GM06990 (cell line): Measurements from ENCODE around the gene RNF141.

Source experiments
- DNase-seq: peaks from one replicate; pipeline ENCODE4 v3.0.0-alpha.2; 2011; ENCODE audit not compliant: insufficient read length; ENCODE audit errors: extremely low read depth
- H3K27me3 ChIP-seq: replicated peaks from 2 replicates; pipeline ENCODE4 v1.6.0; 2011; ENCODE audit warnings: low read length; ENCODE audit not compliant: control insufficient read depth, insufficient read depth
- H3K36me3 ChIP-seq: 2 replicates; pipeline ENCODE4 v1.5.1; 2011; ENCODE audit warnings: low read length; ENCODE audit not compliant: control insufficient read depth, insufficient read depth
- H3K4me3 ChIP-seq: replicated peaks from 2 replicates; pipeline ENCODE4 v1.5.1; 2011; ENCODE audit warnings: low read depth, mild to moderate bottlenecking, control low read depth, low read length
- TF ChIP-seq, protein P1 (sequence below): IDR thresholded peaks from 2 replicates; pipeline ENCODE4 v1.5.1; 2011; ENCODE audit warnings: low read length, control low read depth, mild to moderate bottlenecking, inconsistent platforms; ENCODE audit not compliant: insufficient read depth, poor library complexity, severe bottlenecking

Gene RNF141

DNA sequence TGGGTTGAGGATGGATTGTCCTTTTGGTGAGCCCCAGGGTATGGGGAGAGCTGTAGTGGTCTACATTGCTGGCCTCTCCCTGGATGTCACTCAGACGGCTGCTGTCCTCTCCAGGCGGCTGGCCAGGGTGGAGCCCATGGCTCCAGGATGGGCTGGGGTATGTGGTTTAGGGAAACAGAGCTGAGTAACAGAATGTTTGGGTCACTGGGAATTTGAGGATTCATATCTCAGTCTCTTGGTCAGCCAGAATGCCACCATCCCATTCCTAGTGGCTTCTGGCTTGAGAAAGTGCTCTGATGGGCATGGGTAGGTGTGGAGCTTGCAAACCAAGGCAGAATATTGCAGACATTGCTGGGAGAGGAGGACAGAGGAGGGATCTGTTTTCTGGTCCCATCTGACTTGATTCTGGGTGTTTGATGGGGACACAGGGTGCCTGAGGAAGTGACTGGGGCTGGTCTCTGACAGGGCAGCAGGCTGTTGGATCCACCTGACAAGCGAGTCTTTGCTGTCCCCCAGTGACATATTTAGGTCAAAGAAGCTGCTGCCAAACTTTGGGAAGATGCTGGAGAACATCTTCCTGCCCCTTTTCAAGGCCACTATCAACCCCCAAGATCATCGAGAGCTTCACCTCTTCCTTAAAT lies 44.6 kb downstream of the RNF141 start:
- TF ChIP-seq, protein P1, sequence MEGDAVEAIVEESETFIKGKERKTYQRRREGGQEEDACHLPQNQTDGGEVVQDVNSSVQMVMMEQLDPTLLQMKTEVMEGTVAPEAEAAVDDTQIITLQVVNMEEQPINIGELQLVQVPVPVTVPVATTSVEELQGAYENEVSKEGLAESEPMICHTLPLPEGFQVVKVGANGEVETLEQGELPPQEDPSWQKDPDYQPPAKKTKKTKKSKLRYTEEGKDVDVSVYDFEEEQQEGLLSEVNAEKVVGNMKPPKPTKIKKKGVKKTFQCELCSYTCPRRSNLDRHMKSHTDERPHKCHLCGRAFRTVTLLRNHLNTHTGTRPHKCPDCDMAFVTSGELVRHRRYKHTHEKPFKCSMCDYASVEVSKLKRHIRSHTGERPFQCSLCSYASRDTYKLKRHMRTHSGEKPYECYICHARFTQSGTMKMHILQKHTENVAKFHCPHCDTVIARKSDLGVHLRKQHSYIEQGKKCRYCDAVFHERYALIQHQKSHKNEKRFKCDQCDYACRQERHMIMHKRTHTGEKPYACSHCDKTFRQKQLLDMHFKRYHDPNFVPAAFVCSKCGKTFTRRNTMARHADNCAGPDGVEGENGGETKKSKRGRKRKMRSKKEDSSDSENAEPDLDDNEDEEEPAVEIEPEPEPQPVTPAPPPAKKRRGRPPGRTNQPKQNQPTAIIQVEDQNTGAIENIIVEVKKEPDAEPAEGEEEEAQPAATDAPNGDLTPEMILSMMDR: no peak
- Histone ChIP-seq H3K36me3 (peaks cover 47% of the 10 kb centered on the region), H3K27me3 (no peaks in the 10 kb centered on the region), H3K4me3 (no peak overlapping the region)
- DNase-seq: no peak

DNA sequence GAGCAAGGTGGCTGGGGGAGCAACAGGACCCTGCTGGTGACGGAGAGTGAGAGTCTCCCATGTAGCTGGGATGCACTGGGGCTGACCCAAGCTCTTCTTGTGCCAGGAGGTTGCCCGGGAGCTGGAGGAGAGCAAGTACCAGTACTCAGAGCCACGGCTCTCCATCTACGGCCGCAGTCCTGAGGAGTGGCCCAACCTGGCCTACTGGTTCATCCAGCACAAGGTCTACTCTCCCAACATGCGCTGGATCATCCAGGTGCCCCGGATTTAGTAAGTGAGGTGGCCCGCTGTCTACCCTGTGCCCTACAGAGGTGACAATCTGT lies 45.6 kb downstream of the RNF141 start:
- TF ChIP-seq, protein P1: no peak
- H3K27me3 ChIP-seq: no peaks in the 10 kb centered on the region
- H3K4me3 ChIP-seq: no peak overlapping the region
- DNase-seq: no peak
- peaks cover 46% of the 10 kb centered on the region for H3K36me3 ChIP-seq

DNA sequence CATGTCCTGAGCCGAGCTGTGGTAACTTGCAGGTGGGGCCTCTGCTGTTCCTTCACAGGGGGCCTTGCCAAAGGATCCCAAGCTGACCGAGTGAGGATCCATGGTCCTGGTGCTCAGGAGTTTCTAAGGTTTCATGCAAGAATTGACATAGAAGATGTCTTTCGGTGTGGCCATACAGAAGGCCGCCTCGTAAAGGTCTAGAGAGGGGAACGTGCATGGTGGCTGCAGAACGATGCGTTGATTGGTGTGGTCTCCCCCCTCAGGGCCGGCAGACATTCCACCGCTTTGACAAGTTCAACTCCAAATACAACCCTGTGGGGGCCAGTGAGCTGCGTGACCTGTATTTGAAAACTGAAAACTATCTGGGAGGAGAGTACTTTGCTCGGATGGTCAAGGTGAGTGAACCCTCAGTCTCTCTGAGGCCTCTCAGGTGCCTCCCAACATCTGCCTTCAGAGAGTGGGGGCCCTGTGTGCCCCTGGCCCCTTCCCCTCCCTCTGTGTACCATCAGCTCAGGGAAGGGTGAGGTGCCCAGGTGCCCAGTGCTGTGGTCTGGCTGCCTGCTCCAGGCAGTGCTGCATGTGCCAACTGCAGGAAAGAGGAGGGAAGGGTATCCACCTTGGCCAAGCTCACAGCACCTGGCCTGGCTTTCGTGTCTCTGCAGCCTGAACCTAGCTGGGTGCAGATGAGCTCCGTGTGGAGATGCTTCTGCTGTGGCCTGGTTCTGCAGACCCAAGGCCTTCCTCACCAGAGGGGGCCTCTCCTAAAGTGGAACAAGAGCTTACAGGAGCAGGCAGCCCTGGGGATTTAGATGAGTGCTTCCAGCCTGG lies 46.1 kb downstream of the RNF141 start:
- H3K4me3 ChIP-seq: no peak overlapping the region
- TF ChIP-seq, protein P1: no peak
- H3K27me3 ChIP-seq: no peaks in the 10 kb centered on the region
- H3K36me3 ChIP-seq: peaks cover 45% of the 10 kb centered on the region
- DNase-seq: no peak

DNA sequence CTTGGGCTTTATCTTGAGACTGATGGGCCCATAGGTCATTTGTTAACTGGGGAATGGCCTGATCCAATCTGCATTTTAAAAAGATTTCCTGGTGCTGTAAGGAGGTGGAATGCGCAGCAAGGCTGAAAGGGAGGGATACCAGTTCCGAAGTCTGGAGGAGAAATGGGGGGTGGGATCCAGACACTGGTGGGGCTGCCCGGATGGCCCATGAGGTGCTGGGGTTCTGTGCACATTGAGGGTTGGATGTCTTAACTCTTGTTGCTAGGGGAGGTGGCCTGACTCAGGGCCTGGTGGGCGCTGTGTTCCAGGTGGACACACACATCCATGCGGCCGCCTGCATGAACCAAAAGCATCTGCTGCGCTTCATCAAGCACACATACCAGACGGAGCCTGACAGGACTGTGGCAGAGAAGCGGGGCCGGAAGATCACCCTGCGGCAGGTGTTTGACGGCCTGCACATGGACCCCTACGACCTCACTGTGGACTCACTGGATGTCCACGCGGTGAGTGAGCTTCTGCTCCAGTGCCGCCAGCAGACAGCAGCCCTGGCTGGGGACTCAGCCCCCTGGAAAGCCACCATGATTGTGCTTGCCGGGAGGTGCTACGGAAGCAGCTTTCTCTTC lies 47.8 kb downstream of the RNF141 start:
- peaks cover 39% of the 10 kb centered on the region for H3K36me3 ChIP-seq
- no peaks in the 10 kb centered on the region for H3K27me3 ChIP-seq
- no peak for DNase-seq
- TF ChIP-seq, protein P1: no peak
- H3K4me3 ChIP-seq: no peak overlapping the region

DNA sequence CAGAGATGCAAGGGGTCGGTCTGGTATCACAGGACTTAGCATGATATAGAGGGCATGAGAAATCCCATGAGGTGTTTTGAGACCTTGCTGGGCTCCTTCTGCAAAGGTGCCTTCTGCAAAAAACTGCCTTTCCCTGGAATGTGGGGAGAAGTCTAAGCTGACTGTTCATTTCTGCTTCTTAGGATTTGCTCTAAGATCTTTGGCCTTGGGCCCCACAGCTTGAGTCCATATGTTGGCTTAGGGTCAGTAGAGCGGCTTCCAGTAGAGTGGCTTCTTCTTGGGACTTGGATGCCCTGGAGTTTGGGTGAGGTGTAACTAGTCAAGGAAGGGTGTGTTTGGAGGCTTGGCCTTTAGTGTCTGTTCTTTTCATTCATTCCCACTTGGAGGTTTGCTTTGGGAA lies 48.9 kb downstream of the RNF141 start:
- TF ChIP-seq, protein P1: no peak
- H3K36me3 ChIP-seq: peaks cover 36% of the 10 kb centered on the region
- no peak overlapping the region for H3K4me3 ChIP-seq
- H3K27me3 ChIP-seq: no peaks in the 10 kb centered on the region
- no peak for DNase-seq
